Measurements from ENCODE around the gene ENTR1. TPM values are rescaled to one million over a fixed set of nuclear protein-coding genes. Genes with fewer than 3 reads are reported as not detected.

ENTR1 gene
- total RNA-seq, 1 donor from 2014 or later, result 101 TPM

DNA sequence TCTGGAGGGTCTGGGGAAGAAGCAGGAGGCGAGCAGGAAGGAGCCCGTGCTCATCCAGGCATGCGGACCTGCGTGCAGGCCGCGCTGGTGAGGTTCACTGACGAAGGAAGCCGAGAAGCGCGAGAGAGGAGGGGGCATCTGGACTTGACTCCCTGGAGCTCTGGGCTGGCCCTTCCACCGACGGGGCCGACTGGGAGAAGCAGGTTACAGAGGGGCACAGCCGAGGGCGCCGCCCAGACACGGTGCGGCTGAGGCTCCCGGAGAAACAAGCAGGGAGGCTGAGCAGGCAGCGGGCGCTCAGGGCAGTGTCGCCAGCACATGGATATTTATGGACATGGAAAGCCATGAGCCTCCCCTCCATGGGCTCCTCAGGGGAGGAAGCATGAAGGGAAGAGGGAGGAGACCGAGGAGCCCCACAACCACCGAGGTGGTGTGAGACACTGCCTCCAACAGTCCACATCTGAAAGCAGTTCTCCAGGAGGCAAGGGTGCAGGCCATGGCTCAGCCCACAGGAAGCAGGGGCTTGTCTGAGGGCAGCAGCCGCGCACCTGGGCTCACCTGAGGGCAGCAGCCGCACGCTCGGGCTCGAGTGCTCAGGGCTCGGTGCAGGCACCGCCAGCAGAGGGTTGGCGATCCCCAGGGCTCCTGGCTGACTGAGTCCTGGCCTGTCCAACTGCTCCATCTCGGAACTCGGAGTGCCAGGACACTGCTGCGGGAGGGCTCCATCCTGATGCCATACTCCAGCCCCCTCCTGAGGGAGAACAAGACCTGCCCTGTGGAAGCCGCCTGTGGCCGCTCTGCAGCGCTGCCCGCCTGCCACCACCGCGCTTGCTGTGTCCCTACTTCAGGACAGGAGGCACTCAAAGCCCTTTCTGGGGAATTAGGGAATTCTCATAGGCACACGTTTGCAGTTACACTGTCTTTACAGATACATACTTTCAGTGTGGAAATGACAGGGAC lies 44.9 kb upstream of the ENTR1 start:
- ChIA-PET POLR2A (no interaction called here), CTCF (no interaction called here)
- no peak for ATAC-seq (ENCODE audit: low read depth)
- DNase-seq, result no peak
- no peaks in the 10 kb centered on the region for H3K9me3 Mint-ChIP-seq
- no peak overlapping the region for H3K4me3 Mint-ChIP-seq
- no peaks in the 10 kb centered on the region for H3K4me1 Mint-ChIP-seq
- TF ChIP-seq, protein P1, sequence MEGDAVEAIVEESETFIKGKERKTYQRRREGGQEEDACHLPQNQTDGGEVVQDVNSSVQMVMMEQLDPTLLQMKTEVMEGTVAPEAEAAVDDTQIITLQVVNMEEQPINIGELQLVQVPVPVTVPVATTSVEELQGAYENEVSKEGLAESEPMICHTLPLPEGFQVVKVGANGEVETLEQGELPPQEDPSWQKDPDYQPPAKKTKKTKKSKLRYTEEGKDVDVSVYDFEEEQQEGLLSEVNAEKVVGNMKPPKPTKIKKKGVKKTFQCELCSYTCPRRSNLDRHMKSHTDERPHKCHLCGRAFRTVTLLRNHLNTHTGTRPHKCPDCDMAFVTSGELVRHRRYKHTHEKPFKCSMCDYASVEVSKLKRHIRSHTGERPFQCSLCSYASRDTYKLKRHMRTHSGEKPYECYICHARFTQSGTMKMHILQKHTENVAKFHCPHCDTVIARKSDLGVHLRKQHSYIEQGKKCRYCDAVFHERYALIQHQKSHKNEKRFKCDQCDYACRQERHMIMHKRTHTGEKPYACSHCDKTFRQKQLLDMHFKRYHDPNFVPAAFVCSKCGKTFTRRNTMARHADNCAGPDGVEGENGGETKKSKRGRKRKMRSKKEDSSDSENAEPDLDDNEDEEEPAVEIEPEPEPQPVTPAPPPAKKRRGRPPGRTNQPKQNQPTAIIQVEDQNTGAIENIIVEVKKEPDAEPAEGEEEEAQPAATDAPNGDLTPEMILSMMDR (IDR thresholded peaks at IDR 0.05), result no peak
- peaks cover 84% of the 10 kb centered on the region for H3K36me3 Mint-ChIP-seq (ENCODE audit: low read depth)
- H3K27me3 Mint-ChIP-seq, result no peaks in the 10 kb centered on the region
- no peak overlapping the region for H3K27ac Mint-ChIP-seq
- intact Hi-C loops (cut with micrococcal nuclease), result no loop called here

DNA sequence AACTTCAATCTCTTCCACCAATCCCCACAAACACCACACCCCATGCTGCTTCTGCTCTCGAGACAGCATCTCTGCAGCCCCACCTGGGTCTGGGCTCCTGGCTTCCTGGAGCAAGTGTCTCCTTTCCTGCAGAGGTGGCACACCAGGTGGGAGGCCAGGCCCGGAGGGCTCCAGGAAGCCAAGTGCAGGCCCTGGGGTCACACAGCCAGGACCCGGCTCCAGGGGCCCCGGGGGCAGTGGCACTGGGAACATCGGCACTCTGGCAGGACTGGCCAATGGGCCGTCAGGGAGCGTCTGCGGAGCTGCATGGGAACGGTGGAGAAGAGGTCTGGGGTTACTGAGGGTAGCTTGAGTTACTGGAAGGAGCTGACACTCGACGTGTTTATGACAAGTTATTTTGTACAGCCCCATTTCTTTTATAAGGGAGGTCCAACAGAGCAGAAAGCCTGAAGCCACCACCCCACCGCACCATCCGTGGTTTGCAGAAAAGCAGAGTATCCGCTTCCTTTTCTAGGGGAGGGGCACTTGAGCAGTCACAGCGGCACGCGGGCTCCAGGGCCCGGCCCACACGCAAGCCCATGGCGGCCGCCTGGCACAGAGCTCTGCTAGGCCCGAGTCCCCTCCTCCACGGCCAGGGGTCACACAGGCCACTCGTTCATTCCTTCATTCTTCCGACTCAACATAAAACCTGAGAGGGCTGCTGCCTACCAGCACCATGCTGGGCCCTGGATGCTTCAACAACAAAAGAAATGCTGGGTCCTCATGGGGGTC lies 43.8 kb upstream of the ENTR1 start:
- no peak overlapping the region for H3K27ac Mint-ChIP-seq
- ATAC-seq (ENCODE audit: low read depth), result no peak
- no peaks in the 10 kb centered on the region for H3K9me3 Mint-ChIP-seq
- no peaks in the 10 kb centered on the region for H3K4me1 Mint-ChIP-seq
- TF ChIP-seq, protein P1 (IDR thresholded peaks at IDR 0.05), result no peak
- no peak for DNase-seq
- intact Hi-C loops (cut with micrococcal nuclease), result no loop called here
- ChIA-PET CTCF (no interaction called here), POLR2A (no interaction called here)
- peaks cover 86% of the 10 kb centered on the region for H3K36me3 Mint-ChIP-seq (ENCODE audit: low read depth)
- no peaks in the 10 kb centered on the region for H3K27me3 Mint-ChIP-seq
- H3K4me3 Mint-ChIP-seq, result no peak overlapping the region

DNA sequence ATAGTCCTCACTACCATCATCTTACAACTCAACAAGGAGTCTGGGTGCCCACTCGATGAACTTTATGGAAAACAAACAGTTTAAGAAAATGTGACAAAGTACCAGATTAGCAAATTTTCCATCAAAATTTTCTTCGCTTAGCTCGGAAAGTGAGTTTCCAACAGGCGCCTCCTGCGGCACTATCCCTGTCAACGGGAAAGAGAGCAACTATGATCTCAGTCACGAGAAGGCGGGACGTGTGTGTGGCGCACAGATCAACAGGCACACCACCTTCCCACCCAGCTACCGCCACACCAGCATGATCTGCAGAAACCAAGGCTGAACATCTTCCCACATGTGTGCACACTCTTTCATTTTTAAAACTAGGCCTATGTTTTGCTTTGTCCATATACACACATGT lies 42.9 kb upstream of the ENTR1 start:
- TF ChIP-seq, protein P1 (IDR thresholded peaks at IDR 0.05), result no peak
- H3K27ac Mint-ChIP-seq, result no peak overlapping the region
- intact Hi-C loops (cut with micrococcal nuclease), result no loop called here
- H3K36me3 Mint-ChIP-seq (ENCODE audit: low read depth), result peaks cover 83% of the 10 kb centered on the region
- DNase-seq (no peak), ATAC-seq (ENCODE audit: low read depth) (no peak)
- H3K9me3 Mint-ChIP-seq, result no peaks in the 10 kb centered on the region
- no peaks in the 10 kb centered on the region for H3K4me1 Mint-ChIP-seq
- POLR2A ChIA-PET, result interaction anchor here (0.6 kb wide), 1 partner anchor 163 kb away, joined by 3 read pairs; no protein-coding TSS in a partner anchor
- no peaks in the 10 kb centered on the region for H3K27me3 Mint-ChIP-seq
- CTCF ChIA-PET, result no interaction called here
- H3K4me3 Mint-ChIP-seq, result no peak overlapping the region

DNA sequence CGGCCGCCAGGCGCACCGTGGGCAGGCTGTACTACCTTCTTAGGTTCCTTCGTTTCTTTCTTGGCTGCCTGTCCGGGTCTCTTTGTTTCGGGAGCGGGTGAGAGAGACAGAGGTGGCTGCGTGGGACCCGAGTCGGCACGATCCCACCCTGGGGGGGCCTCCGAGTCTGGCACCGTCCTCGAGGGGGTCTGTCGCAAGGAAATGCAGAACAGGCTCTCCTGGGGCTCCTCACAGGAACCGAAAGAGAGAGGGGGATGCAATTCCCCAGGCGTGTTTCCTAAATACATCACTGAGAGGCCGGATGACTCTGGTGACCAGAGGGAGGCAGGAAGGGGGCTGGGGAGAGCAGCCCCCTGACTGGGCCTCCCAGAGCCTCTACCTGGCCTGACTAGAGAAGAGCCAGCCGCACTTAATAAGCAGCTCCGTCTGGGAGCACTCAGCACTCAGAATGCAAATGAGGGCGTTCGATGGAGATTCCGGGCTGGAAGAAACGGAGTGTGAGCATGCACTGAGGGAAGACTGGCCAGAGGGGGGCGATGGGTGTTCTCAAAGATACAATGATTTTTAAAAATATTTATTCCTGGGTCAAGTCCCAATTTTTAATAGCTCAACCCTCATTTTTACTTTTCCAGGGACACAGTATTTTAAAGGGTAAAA lies 40.9 kb upstream of the ENTR1 start:
- Mint-ChIP-seq H3K4me3 (no peak overlapping the region), H3K4me1 (peaks cover 6% of the 10 kb centered on the region), H3K27ac (no peak overlapping the region), H3K27me3 (no peaks in the 10 kb centered on the region), H3K9me3 (no peaks in the 10 kb centered on the region), H3K36me3 (ENCODE audit: low read depth) (peaks cover 84% of the 10 kb centered on the region)
- CTCF ChIA-PET, result no interaction called here
- POLR2A ChIA-PET, result no interaction called here
- TF ChIP-seq, protein P1 (IDR thresholded peaks at IDR 0.05), result no peak
- ATAC-seq (ENCODE audit: low read depth) (no peak), DNase-seq (no peak)
- intact Hi-C loops (cut with micrococcal nuclease), result no loop called here

DNA sequence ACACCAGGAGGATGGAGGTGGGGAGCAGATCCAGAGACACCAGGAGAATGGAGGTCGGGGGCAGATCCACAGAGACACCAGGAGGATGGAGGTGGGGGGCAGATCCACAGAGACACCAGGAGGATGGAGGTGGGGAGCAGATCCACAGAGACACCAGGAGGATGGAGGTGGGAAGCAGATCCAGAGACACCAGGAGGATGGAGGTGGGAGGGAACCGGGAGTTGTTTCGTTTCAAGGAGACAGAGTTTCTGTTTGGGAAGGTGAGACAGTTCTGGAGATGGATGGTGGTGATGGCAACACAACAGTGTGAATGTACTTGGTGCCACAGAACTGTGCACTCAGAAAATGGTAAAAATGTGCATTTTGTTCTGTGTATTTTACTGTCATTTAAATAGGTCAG lies 38.2 kb upstream of the ENTR1 start:
- ChIA-PET CTCF (no interaction called here), POLR2A (no interaction called here)
- Mint-ChIP-seq H3K36me3 (ENCODE audit: low read depth) (peaks cover 82% of the 10 kb centered on the region), H3K4me3 (no peak overlapping the region), H3K27me3 (no peaks in the 10 kb centered on the region), H3K9me3 (no peaks in the 10 kb centered on the region), H3K4me1 (peaks cover 6% of the 10 kb centered on the region), H3K27ac (no peak overlapping the region)
- intact Hi-C loops (cut with micrococcal nuclease), result no loop called here
- DNase-seq (no peak), ATAC-seq (ENCODE audit: low read depth) (no peak)
- TF ChIP-seq, protein P1 (IDR thresholded peaks at IDR 0.05), result no peak

Data from activated B cell treated with CpG ODN at 0.5 μM for 24 hours (primary cell).